Memory B cell (primary cell): ENCODE results near the gene MYOF.
"Not testable (repeated sequence)": the region's sequence is repeated elsewhere in the genome, so short reads cannot be mapped to it uniquely, and the experiment has no call there.

Experiments
- ATAC-seq: fragments of 150-1000 bp; cut with Tn5 transposase; 2 replicates; pipeline ENCODE4 v1.10.0; 2021; ENCODE audit warnings: low read depth, mild to moderate bottlenecking, moderate library complexity
- DNase-seq, 2 donors: peaks; one replicate each; pipeline ENCODE4 v3.0.0; 2022; ENCODE audit warnings: low spot score in 2 of 2
- H3K27ac Mint-ChIP-seq: one replicate; pipeline ENCODE4 v1.8.0; 2022; ENCODE audit warnings: mild to moderate bottlenecking, moderate library complexity, mixed read lengths
- H3K27me3 Mint-ChIP-seq: one replicate; pipeline ENCODE4 v1.8.0; 2022; ENCODE audit warnings: mixed read lengths
- H3K36me3 Mint-ChIP-seq: one replicate; pipeline ENCODE4 v1.8.0; 2022; ENCODE audit warnings: mild to moderate bottlenecking, mixed read lengths
- H3K4me1 Mint-ChIP-seq: one replicate; pipeline ENCODE4 v1.8.0; 2022; ENCODE audit warnings: mixed read lengths
- H3K4me3 Mint-ChIP-seq: one replicate; pipeline ENCODE4 v1.8.0; 2022; ENCODE audit warnings: mild to moderate bottlenecking, moderate library complexity, mixed read lengths
- H3K9me3 Mint-ChIP-seq: one replicate; pipeline ENCODE4 v1.8.0; 2022; ENCODE audit warnings: mixed read lengths

MYOF gene

DNA sequence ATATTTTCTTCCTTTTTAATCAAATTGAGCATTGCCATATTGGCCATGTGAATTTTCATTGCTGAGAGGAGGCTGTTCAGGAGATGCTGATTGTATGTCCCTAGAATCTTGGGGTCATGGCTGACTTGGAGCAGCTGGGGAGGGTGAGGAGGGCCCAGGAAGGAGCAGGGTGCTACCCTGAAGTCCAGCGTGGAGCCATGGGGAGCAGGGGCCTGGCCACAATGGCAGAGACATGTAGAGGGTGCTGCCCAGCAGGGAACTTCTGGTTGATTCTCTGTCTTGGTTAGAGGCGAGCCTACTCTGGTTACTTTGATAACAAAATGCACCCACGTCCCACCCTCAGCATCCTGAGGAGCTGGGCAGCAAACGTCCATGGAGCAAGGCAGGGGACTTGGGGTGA, 186.0 kb downstream of the MYOF start:
- Mint-ChIP-seq H3K27ac (no peak overlapping the region), H3K4me3 (no peak overlapping the region), H3K27me3 (peaks cover 2% of the 10 kb centered on the region), H3K9me3 (no peaks in the 10 kb centered on the region), H3K4me1 (no peaks in the 10 kb centered on the region), H3K36me3 (no peaks in the 10 kb centered on the region)
- DNase-seq: no peak
- no peak for ATAC-seq

DNA sequence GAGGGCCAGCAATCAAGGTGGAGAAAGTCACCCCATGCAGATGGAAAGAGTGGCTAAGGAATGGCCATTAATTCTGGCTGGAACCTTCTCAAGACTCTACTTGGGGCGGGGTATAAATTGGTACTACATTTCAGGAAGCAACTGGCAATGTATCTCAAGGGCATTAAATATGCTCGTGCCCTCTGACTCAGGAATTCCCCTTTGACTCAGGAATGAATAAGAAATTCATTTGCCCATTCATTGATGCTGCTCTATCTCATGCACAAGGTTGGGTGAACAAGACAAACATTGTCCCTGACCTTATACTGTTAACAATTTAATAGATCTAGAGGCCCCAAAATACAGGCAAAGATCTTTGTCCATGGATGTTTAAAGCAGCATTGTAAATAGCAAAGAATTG, 188.1 kb downstream of the MYOF start:
- ATAC-seq (no peak), DNase-seq (no peak)
- Mint-ChIP-seq H3K27me3 (no peaks in the 10 kb centered on the region), H3K4me3 (no peak overlapping the region), H3K36me3 (no peaks in the 10 kb centered on the region), H3K4me1 (no peaks in the 10 kb centered on the region), H3K9me3 (no peaks in the 10 kb centered on the region), H3K27ac (no peak overlapping the region)

GRCh38 chr10:93290661-93291354, 191.3 kb downstream of the MYOF start:
- no peak overlapping the region for H3K27ac Mint-ChIP-seq
- DNase-seq: no peak
- no peaks in the 10 kb centered on the region for H3K27me3 Mint-ChIP-seq

DNA sequence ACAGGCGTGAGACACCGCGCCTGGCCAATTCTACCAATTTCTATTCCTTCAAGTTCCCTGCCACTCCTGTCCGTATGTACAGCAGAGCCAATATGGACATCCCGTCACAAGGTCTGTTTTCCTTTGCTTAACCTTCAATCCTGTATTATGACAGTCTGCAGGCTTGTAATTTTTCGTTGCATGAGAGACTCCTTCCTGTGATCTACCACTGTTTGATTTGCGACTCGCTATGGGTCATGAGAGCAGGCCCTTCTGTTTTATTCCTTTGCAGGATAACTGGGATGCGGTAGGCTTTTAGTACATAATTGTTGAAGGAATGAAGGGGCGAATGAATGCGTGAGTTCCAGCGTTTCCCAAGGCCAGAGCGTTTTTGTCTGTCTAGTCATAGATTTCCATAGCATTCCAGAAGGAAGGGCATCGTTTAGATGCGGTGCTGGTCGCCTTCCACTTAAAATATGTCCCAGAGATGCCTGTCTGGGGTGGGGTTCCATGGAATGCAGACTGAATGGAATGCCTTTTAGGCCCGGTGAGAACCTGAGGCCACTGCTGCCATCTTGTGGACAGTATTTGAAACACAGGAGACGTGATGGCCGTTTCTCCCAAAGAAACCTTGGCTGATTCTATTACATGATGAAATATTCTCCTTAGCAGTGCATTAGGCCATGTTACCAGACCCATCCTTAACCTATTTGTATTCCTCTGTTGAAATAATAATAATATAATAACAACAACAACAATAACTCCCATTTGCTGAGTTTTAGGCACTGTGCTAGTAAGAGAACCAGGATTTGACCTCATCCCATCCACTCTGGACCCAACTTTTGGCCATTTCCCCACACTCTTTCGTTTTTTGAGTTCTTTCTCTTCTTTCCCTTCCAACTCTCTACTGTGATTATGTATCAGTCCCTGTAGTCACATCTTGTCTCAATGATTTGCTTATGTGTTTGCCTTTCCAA, 193.2 kb downstream of the MYOF start:
- Mint-ChIP-seq H3K36me3 (no peaks in the 10 kb centered on the region), H3K9me3 (no peaks in the 10 kb centered on the region), H3K27ac (no peak overlapping the region), H3K27me3 (peaks cover 2% of the 10 kb centered on the region), H3K4me3 (no peak overlapping the region), H3K4me1 (no peaks in the 10 kb centered on the region)
- DNase-seq (peak; percentile 47 to 49), ATAC-seq (no peak)

More at GRCh38 chr10:93290661-93291354, 191.3 kb downstream of the MYOF start:
- no peak for ATAC-seq
- H3K4me1 Mint-ChIP-seq: no peaks in the 10 kb centered on the region
- H3K4me3 Mint-ChIP-seq: no peak overlapping the region
- H3K9me3 Mint-ChIP-seq: no peaks in the 10 kb centered on the region
- H3K36me3 Mint-ChIP-seq: no peaks in the 10 kb centered on the region

DNA sequence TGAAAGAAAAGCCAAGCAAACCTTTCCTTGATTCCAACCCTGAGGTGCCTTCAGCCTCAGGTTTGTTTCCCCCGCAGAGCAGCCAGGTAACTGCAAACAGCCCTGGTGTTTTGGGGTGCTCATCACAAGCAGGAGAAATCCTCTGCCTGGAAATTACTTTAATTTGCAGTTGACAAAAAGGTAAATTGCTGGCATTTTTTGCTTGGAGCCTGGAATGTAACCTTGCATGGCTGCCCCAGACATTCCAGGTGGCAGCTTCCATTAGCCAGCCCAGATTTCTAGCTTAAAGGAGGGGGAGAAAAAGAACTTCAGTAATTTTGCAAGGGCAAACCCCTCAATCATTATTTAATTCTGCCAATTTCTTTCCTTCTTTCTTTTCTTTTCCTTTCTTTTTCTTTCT, 194.4 kb downstream of the MYOF start:
- Mint-ChIP-seq H3K36me3 (no peaks in the 10 kb centered on the region), H3K9me3 (no peaks in the 10 kb centered on the region), H3K4me1 (no peaks in the 10 kb centered on the region), H3K27me3 (peaks cover 2% of the 10 kb centered on the region), H3K4me3 (no peak overlapping the region), H3K27ac (no peak overlapping the region)
- DNase-seq (no peak), ATAC-seq (no peak)

DNA sequence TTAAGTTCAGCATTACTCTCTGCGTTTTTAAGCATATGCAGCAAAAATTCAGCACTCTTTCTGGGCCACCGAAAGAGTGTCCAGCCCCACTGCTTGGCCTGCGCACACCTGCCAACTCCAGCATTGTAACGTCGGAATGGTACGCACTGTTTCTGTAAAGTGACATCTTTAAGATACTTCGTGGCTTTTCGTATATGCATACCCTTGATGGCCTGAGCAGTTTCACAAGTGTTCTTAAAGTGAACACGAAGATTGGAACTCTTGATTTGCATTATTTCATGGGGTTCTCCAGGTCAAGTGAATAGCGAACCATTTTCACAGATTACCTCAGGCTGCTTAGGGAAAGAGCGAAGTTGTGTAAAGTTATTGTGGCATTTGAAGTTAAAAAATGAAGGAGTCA, 197.9 kb downstream of the MYOF start:
- ATAC-seq, H3K36me3 Mint-ChIP-seq, H3K4me3 Mint-ChIP-seq, H3K27ac Mint-ChIP-seq, DNase-seq, H3K9me3 Mint-ChIP-seq, H3K27me3 Mint-ChIP-seq, H3K4me1 Mint-ChIP-seq: not testable (repeated sequence)

DNA sequence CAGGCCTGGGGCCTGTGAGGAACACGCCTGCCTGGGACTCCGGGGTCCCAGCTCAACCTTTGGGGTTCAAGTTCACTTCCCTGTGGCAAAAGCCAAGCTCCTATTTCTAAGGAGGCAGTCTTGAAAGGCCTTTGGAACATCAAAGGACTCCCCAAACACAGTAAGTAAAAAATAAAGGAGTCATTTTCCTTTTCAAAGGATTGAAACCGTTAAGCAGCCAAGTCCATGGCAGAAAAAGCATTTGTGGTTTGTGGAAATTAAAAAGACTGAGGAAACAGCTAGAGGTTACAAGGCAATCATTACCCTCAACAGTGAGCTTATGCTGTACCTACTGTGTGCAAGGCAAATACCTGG, 200.8 kb downstream of the MYOF start:
- Mint-ChIP-seq H3K4me1 (no peaks in the 10 kb centered on the region), H3K9me3 (no peaks in the 10 kb centered on the region), H3K36me3 (no peaks in the 10 kb centered on the region), H3K27me3 (peaks cover 4% of the 10 kb centered on the region), H3K4me3 (no peak overlapping the region), H3K27ac (no peak overlapping the region)
- DNase-seq (no peak), ATAC-seq (no peak)

DNA sequence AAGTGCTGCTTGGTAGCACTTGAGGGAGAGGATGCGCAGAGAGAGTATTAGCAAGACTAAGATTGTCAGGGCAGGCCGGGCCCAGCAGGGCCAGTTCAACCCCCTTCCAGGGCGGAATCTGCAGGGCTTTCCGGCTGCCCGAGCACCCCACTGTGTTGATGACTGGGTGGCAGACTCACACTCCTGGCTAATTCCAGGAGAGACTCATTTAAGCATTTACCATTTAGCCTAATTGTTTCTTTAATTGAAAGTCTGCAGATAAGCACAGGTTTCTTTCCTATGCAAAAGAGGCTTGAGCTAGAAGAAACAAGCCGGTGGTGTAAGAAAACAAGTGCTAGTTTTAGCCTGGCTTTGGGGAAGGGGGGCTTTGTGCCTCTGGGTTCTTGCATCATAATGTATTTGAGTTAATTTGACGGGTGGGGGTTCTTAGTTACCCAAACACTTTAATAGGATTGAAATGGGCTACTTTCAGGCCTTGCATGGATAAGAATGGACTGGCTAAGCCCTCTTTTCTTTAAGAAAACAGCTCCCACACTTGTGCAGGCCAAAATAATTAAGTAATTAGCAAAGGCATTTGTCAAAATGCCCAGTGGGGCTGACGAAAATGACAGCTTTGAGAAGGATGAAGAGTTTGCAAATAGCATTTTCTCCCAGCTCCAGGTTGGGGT, 201.3 kb downstream of the MYOF start:
- no peak overlapping the region for H3K27ac Mint-ChIP-seq
- H3K9me3 Mint-ChIP-seq: no peaks in the 10 kb centered on the region
- H3K36me3 Mint-ChIP-seq: no peaks in the 10 kb centered on the region
- DNase-seq: no peak
- no peak for ATAC-seq
- H3K4me1 Mint-ChIP-seq: no peaks in the 10 kb centered on the region
- no peak overlapping the region for H3K4me3 Mint-ChIP-seq
- peaks cover 4% of the 10 kb centered on the region for H3K27me3 Mint-ChIP-seq

- DNase-seq (no peak), ATAC-seq (no peak)
- no peaks in the 10 kb centered on the region for H3K36me3 Mint-ChIP-seq
- H3K4me3 Mint-ChIP-seq: no peak overlapping the region
- peaks cover 5% of the 10 kb centered on the region for H3K4me1 Mint-ChIP-seq
- peaks cover 4% of the 10 kb centered on the region for H3K27me3 Mint-ChIP-seq
- H3K27ac Mint-ChIP-seq: no peak overlapping the region
- H3K9me3 Mint-ChIP-seq: no peaks in the 10 kb centered on the region
These were observed 201.9 kb downstream of the MYOF start for GRCh38 chr10:93280121-93280698.

GRCh38 chr10:93277360-93277759, 204.8 kb downstream of the MYOF start:
- Mint-ChIP-seq H3K9me3 (no peaks in the 10 kb centered on the region), H3K27ac (no peak overlapping the region), H3K36me3 (no peaks in the 10 kb centered on the region), H3K4me3 (no peak overlapping the region), H3K4me1 (peaks cover 7% of the 10 kb centered on the region), H3K27me3 (peaks cover 2% of the 10 kb centered on the region)
- DNase-seq: no peak
- ATAC-seq: no peak

DNA sequence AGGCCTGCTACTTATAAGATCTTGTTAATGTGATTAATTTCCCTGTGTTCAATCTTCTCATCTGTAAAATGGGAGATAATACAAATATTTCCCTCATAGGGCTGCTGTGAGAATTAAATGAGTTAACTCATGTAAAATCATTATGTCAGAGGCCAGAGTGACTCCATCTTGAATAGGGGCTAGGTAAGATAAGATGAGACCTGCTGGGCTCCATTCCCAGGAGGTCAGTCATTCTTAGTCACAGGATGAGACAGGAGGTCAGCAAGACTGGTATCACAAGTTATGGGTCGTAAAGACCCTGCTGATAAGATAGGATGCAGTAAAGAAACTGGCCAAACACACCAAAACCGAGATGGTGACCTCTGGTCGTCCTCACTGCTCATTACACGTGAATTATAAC, 207.7 kb downstream of the MYOF start:
- peaks cover 2% of the 10 kb centered on the region for H3K27me3 Mint-ChIP-seq
- no peak for ATAC-seq
- no peak overlapping the region for H3K4me3 Mint-ChIP-seq
- H3K27ac Mint-ChIP-seq: no peak overlapping the region
- no peaks in the 10 kb centered on the region for H3K36me3 Mint-ChIP-seq
- H3K4me1 Mint-ChIP-seq: peaks cover 7% of the 10 kb centered on the region
- H3K9me3 Mint-ChIP-seq: peaks cover 2% of the 10 kb centered on the region
- DNase-seq: no peak

- Mint-ChIP-seq H3K27ac (no peak overlapping the region), H3K36me3 (no peaks in the 10 kb centered on the region), H3K27me3 (peaks cover 2% of the 10 kb centered on the region), H3K4me1 (peaks cover 12% of the 10 kb centered on the region), H3K4me3 (no peak overlapping the region), H3K9me3 (peaks cover 2% of the 10 kb centered on the region)
- no peak for ATAC-seq
- no peak for DNase-seq
These were observed 209.1 kb downstream of the MYOF start for GRCh38 chr10:93272884-93273675.

- Mint-ChIP-seq H3K27me3 (no peaks in the 10 kb centered on the region), H3K9me3 (peaks cover 2% of the 10 kb centered on the region), H3K27ac (no peak overlapping the region), H3K36me3 (no peaks in the 10 kb centered on the region), H3K4me3 (no peak overlapping the region), H3K4me1 (peaks cover 23% of the 10 kb centered on the region)
- DNase-seq (no peak), ATAC-seq (no peak)
These were observed 210.8 kb downstream of the MYOF start for GRCh38 chr10:93271347-93271746.
